Loucy (cell line): ENCODE measurements around the gene ACHE.

Experiments used
- H2AFZ ChIP-seq: fragments of 200-600 bp; sonication (generic); 2 replicates; pipeline ENCODE4 v1.6.0; 2016; ENCODE audit warnings: antibody characterized with exemption, mild to moderate bottlenecking, low read length, moderate library complexity
- H3F3A ChIP-seq: fragments of 200-600 bp; 2 replicates; pipeline ENCODE4 v1.6.0; 2016; ENCODE audit warnings: antibody characterized with exemption, low read depth, mild to moderate bottlenecking
- H3K27me3 ChIP-seq: fragments of 200-600 bp; sonication (generic); 2 replicates; pipeline ENCODE4 v1.6.1; 2014; ENCODE audit warnings: low read length, mild to moderate bottlenecking; ENCODE audit not compliant: insufficient read depth, poor library complexity, severe bottlenecking
- H3K36me3 ChIP-seq: fragments of 200-600 bp; sonication (generic); 2 replicates; pipeline ENCODE4 v1.6.1; 2016; ENCODE audit warnings: low read length; ENCODE audit not compliant: insufficient read depth
- H3K4me1 ChIP-seq: fragments of 200-600 bp; sonication (generic); 2 replicates; pipeline ENCODE4 v1.5.1; 2014; ENCODE audit warnings: low read length, mild to moderate bottlenecking; ENCODE audit not compliant: insufficient read depth, poor library complexity, severe bottlenecking
- H3K4me2 ChIP-seq: fragments of 200-600 bp; sonication (generic); 2 replicates; pipeline ENCODE4 v1.6.0; 2014; ENCODE audit warnings: antibody characterized with exemption, low read length, low read depth, mild to moderate bottlenecking; ENCODE audit not compliant: poor library complexity, severe bottlenecking
- H3K4me3 ChIP-seq: fragments of 200-600 bp; sonication (generic); 2 replicates; pipeline ENCODE4 v1.5.1; 2014; ENCODE audit warnings: low read length, mild to moderate bottlenecking, mixed read lengths; ENCODE audit not compliant: poor library complexity, severe bottlenecking
- H3K79me2 ChIP-seq: fragments of 200-600 bp; sonication (generic); 2 replicates; pipeline ENCODE4 v1.6.1; 2014; ENCODE audit warnings: low read length; ENCODE audit not compliant: insufficient read depth
- H3K9ac ChIP-seq: fragments of 200-600 bp; sonication (generic); 2 replicates; pipeline ENCODE4 v1.6.0; 2014; ENCODE audit warnings: mild to moderate bottlenecking, low read depth, low read length, moderate library complexity; ENCODE audit not compliant: poor library complexity, severe bottlenecking
- H3K9me2 ChIP-seq: fragments of 200-600 bp; sonication (generic); replicated peaks from 2 replicates; pipeline ENCODE4 v1.6.1; 2016; ENCODE audit warnings: low read depth, low read length, mixed read lengths
- H3K9me3 ChIP-seq: fragments of 200-600 bp; sonication (generic); 2 replicates; pipeline ENCODE4 v1.6.1; 2014; ENCODE audit warnings: mild to moderate bottlenecking, antibody characterized with exemption, low read length, low read depth; ENCODE audit not compliant: insufficient read depth
- H4K20me1 ChIP-seq: fragments of 200-600 bp; sonication (generic); 2 replicates; pipeline ENCODE4 v1.6.0; 2014; ENCODE audit warnings: antibody characterized with exemption, low read length, mild to moderate bottlenecking; ENCODE audit not compliant: insufficient read depth, poor library complexity, severe bottlenecking
- CTCF ChIP-seq: fragments of 200-600 bp; sonication (generic); conservative IDR thresholded peaks from 2 replicates; pipeline ENCODE4 v1.5.1; 2014; ENCODE audit warnings: mild to moderate bottlenecking, antibody characterized with exemption, low read length
- EZH2phosphoT487 ChIP-seq: fragments of 200-600 bp; IDR thresholded peaks from 2 replicates; pipeline ENCODE4 v1.6.1; 2018; ENCODE audit warnings: antibody characterized with exemption, mild to moderate bottlenecking, moderate library complexity, borderline replicate concordance

Gene ACHE

GRCh38 chr7:100878685-100879084, 17.0 kb downstream of the ACHE start:
- Histone ChIP-seq H3K4me2 (peak overlapping the region; percentile 92), H3K9me2 (no peaks in the 10 kb centered on the region), H4K20me1 (peaks cover 79% of the 10 kb centered on the region), H3K9me3 (no peaks in the 10 kb centered on the region), H3K79me2 (peaks cover 87% of the 10 kb centered on the region), H3K9ac (peak overlapping the region; percentile 61), H2AFZ (no peak overlapping the region), H3K4me1 (peaks cover 37% of the 10 kb centered on the region), H3K27me3 (peaks cover 6% of the 10 kb centered on the region), H3F3A (no peaks in the 10 kb centered on the region), H3K36me3 (peaks cover 49% of the 10 kb centered on the region; the same call in 1 of the 2 replicates), H3K4me3 (peak overlapping the region; percentile 100)
- TF ChIP-seq EZH2phosphoT487 (no peak), CTCF (no peak)

GRCh38 chr7:100878013-100878412, 17.7 kb downstream of the ACHE start:
- H3F3A ChIP-seq: no peaks in the 10 kb centered on the region
- H3K79me2 ChIP-seq: peaks cover 83% of the 10 kb centered on the region
- peaks cover 72% of the 10 kb centered on the region for H4K20me1 ChIP-seq
- no peak for TF ChIP-seq CTCF
- TF ChIP-seq EZH2phosphoT487: no peak
- H3K9me3 ChIP-seq: no peaks in the 10 kb centered on the region
- no peaks in the 10 kb centered on the region for H3K9me2 ChIP-seq
- H2AFZ ChIP-seq: no peak overlapping the region
- peak overlapping the region; percentile 100 for H3K4me3 ChIP-seq
- H3K27me3 ChIP-seq: peaks cover 6% of the 10 kb centered on the region
- H3K36me3 ChIP-seq: peaks cover 42% of the 10 kb centered on the region; the same call in 1 of the 2 replicates
- peak overlapping the region; percentile 61 for H3K9ac ChIP-seq
- peaks cover 38% of the 10 kb centered on the region for H3K4me1 ChIP-seq
- H3K4me2 ChIP-seq: peak overlapping the region; percentile 92

GRCh38 chr7:100875356-100875751, 20.3 kb downstream of the ACHE start:
- H3K9me3 ChIP-seq: no peaks in the 10 kb centered on the region
- H4K20me1 ChIP-seq: peaks cover 48% of the 10 kb centered on the region
- no peaks in the 10 kb centered on the region for H3K9me2 ChIP-seq
- peaks cover 6% of the 10 kb centered on the region for H3K27me3 ChIP-seq
- peaks cover 19% of the 10 kb centered on the region; the same call in 1 of the 2 replicates for H3K36me3 ChIP-seq
- peak overlapping the region; percentile 96 for H3K9ac ChIP-seq
- peak overlapping the region; percentile 100 for H3K4me3 ChIP-seq
- H3F3A ChIP-seq: no peaks in the 10 kb centered on the region
- peaks cover 38% of the 10 kb centered on the region for H3K4me1 ChIP-seq
- H3K79me2 ChIP-seq: peaks cover 61% of the 10 kb centered on the region
- peak overlapping the region; percentile 45; the same call in 1 of the 2 replicates for H2AFZ ChIP-seq
- TF ChIP-seq CTCF (no peak), EZH2phosphoT487 (no peak)
- H3K4me2 ChIP-seq: peak overlapping the region; percentile 92
